ENCODE results near the gene BSND.

Gene BSND

DNA sequence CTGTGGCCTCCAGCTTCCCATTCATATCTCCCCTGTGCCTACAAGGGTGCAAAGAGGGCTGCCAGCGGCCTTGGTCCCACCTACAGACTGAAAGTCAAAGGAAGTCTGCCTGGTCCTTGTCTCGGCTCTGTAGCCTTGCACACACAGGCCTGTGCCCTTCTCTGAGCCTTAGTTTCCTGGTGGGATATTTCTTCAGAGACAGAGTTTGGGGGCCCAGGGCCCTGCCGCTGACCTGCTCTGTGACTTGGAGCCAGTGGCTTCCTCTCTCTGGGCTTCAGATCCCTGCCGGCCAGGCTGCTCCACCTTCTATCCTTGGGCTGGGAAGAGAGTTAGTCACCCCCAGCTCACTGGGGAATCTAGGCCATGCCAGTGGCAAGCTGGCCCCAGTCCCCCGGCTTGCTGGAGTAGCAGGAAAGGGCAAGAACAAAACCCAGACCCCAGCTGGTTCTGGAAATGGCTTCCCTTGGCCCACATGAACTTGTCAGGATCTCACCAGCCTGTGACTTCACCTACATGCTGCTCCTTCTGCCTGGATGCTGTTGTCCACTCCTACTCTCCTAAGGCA lies 19.3 kb upstream of the BSND start:
- in situ Hi-C loops (cut with MboI; ENCODE audit: low sequenced_read_pairs, unreplicated experiment) = no loop called here
- DNase-seq (ENCODE audit: low spot score) = peak; percentile 10

DNA sequence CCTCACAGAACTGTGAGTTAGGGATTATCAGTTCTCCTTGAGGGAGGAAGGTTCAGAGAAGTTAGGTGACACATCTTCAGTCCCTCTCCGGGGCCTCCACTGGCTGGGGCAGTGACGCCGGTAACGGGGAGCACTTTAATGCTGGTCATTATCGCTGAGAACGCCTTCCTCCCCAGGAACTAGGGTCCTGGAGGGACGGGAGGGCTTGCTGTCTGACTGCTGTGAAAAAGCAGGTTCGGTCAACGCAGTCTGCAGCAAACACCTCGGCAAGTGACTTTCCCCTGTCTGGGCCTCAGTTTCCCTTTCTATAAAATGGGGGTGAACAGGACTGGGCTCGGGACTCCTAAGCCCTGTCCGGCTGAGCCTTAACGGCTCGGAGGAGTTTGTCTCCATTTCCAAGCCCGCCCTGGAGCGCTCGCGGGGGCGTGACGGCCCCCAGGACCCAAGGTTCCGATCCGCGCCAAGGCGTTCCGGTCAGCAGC lies 18.6 kb upstream of the BSND start:
- peak; percentile 14 for DNase-seq (ENCODE audit: low spot score)
- in situ Hi-C loops (cut with MboI; ENCODE audit: low sequenced_read_pairs, unreplicated experiment) = no loop called here
- TF ChIP-seq, protein P1, sequence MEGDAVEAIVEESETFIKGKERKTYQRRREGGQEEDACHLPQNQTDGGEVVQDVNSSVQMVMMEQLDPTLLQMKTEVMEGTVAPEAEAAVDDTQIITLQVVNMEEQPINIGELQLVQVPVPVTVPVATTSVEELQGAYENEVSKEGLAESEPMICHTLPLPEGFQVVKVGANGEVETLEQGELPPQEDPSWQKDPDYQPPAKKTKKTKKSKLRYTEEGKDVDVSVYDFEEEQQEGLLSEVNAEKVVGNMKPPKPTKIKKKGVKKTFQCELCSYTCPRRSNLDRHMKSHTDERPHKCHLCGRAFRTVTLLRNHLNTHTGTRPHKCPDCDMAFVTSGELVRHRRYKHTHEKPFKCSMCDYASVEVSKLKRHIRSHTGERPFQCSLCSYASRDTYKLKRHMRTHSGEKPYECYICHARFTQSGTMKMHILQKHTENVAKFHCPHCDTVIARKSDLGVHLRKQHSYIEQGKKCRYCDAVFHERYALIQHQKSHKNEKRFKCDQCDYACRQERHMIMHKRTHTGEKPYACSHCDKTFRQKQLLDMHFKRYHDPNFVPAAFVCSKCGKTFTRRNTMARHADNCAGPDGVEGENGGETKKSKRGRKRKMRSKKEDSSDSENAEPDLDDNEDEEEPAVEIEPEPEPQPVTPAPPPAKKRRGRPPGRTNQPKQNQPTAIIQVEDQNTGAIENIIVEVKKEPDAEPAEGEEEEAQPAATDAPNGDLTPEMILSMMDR (IDR thresholded peaks at IDR 0.05; ENCODE audit: borderline replicate concordance, control extremely low read depth, extremely low read depth, insufficient read depth, missing control alignments) = no peak

More for the DNA sequence above, 19.3 kb upstream of the BSND start:
- TF ChIP-seq, protein P1 (IDR thresholded peaks at IDR 0.05; ENCODE audit: borderline replicate concordance, control extremely low read depth, extremely low read depth, insufficient read depth, missing control alignments) = no peak

DNA sequence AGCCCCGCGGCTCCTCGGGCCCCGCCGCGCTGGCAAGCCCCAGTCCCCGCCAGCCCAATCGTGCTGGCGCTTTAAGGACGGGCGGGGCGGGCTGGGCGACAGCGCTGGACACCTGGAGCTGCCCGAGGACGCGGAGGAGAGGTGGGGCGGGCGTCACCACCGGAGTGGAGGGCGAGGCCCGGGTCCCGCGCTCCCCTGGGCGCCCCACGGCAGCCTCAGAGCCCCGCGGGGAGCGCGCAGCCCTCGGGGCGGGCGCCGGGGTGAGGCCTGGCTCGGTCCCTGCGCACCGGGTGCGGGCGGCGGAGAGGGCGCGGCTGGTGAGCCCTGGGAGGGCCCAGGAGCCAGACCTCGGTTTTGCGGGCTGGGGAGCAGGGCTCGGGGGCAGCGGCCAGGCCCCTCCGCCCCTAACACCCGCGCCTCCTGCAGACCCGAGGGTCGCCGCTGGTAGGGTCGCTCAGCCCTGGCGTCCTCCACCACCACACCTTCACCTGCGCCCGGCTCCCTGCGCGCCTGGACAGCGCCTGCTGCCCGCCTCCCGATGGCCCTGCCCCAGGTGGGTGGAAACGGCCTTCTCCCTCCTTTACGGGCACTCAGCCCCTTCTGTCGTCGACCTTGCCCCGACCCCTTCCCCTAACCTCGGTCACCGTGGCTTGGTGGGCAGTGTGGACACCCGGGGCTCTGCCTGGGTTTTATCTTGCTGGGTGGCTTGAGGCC lies 18.0 kb upstream of the BSND start, which contains the start of gene TMEM61:
TMEM61 (plus strand) TSS at position 101 of the 714 bp plus-strand sequence; CDS start at position 539, 438 bp downstream.
- in situ Hi-C loops (cut with MboI; ENCODE audit: low sequenced_read_pairs, unreplicated experiment) = no loop called here
- DNase-seq (ENCODE audit: low spot score) = peak; percentile 8
- TF ChIP-seq, protein P1 (IDR thresholded peaks at IDR 0.05; ENCODE audit: borderline replicate concordance, control extremely low read depth, extremely low read depth, insufficient read depth, missing control alignments) = no peak

DNA sequence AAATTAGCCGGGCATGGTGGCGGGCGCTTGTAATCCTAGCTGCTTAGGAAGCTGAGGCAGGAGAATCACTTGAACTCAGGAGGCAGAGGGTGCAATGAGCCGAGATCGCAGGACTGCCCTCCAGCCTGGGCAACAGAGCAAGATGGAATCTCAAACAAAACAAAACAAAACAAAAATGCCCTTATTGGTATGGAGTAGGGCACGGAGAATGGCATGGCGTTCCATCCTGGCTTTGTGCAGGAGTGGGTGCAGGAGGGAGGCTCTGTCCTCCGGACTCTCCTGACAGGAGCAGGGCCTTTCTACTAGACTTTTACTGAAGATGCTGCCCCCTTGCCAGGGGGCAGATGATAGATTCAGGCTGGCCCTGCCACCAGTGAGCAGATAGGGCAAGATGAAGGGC lies 17.3 kb upstream of the BSND start:
- TF ChIP-seq, protein P1 (IDR thresholded peaks at IDR 0.05; ENCODE audit: borderline replicate concordance, control extremely low read depth, extremely low read depth, insufficient read depth, missing control alignments) = no peak
- DNase-seq (ENCODE audit: low spot score) = peak; percentile 5
- in situ Hi-C loops (cut with MboI; ENCODE audit: low sequenced_read_pairs, unreplicated experiment) = no loop called here

DNA sequence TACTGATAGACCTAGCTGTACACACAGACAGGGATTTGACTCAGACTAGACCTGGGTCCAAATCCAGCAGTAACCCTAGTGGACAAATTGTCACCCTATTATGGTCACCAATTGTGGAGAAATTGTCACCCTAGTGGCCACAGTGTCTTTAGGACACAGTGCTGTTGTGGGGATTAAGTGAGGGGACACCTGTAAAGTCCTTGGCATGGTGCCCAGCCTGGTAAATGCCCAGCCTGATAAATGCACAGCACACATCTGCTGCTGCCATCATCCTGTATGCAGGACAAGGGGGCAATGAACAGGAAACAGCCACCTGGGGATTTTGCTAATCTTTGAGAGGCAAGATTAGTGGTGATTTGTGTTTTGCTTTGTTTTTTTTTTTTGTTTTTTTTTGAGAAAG lies 16.0 kb upstream of the BSND start:
- DNase-seq (ENCODE audit: low spot score) = peak; percentile 12
- TF ChIP-seq, protein P1 (IDR thresholded peaks at IDR 0.05; ENCODE audit: borderline replicate concordance, control extremely low read depth, extremely low read depth, insufficient read depth, missing control alignments) = no peak
- in situ Hi-C loops (cut with MboI; ENCODE audit: low sequenced_read_pairs, unreplicated experiment) = no loop called here

DNA sequence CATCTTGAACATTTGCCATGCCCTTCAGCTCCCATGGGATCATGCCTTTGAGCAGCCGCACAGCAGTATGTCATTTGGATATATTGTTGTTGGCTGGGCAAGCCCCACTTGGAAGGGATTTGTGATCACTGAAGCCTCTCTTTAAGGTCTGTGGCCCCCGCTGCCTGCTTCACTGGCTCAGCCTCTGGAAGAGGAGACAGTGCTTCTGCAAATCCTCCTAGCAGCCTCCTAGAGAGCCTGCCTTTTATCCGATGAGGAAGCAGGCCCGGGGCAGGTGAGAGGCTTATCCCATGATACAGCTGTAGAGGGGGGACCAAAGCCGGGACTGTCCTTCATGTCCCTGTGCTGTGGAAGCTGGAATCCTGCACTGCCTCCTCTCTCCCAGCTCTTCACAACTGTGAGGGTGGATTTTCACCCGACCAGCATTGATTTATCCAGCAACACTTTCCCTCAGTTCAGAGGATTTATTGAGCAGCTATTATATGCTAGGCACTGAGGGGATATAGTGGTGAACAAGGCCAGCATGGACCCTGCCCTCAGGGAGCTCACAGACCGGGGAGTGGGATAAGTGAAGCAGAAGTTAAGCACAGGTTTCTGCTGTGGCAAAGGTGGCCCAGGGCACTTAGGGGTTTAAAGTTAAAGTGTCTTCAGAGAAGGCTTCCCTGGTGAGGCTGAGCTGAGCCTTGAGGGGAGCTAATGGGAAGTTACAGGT lies 14.4 kb upstream of the BSND start:
- TF ChIP-seq, protein P1 (IDR thresholded peaks at IDR 0.05; ENCODE audit: borderline replicate concordance, control extremely low read depth, extremely low read depth, insufficient read depth, missing control alignments) = no peak
- no peak for DNase-seq (ENCODE audit: low spot score)
- in situ Hi-C loops (cut with MboI; ENCODE audit: low sequenced_read_pairs, unreplicated experiment) = no loop called here
